HEK293 (cell line): ENCODE data around the gene SGPL1.

ENCODE experiments used
- ATF2 ChIP-seq: fragments of 450-650 bp; formaldehyde crosslinking; IDR thresholded peaks from 2 replicates; pipeline ENCODE4 v1.5.1; 2016; ENCODE audit warnings: missing biosample characterization, missing genetic modification characterization, low read depth
- BCL11B ChIP-seq: fragments of 450-650 bp; formaldehyde crosslinking; IDR thresholded peaks from 2 replicates; pipeline ENCODE4 v1.5.1; 2016; ENCODE audit warnings: low read depth, missing biosample characterization, missing genetic modification characterization
- CTCF ChIP-seq: fragments of 450-650 bp; formaldehyde crosslinking; IDR thresholded peaks from 2 replicates; pipeline ENCODE4 v1.5.1; 2016; ENCODE audit warnings: missing biosample characterization, missing genetic modification characterization
- RBAK ChIP-seq: fragments of 450-650 bp; formaldehyde crosslinking; IDR thresholded peaks from 2 replicates; pipeline ENCODE4 v1.5.1; 2016; ENCODE audit warnings: missing biosample characterization, missing genetic modification characterization
- YY1 ChIP-seq: fragments of 450-650 bp; formaldehyde crosslinking; IDR thresholded peaks from 2 replicates; pipeline ENCODE4 v1.5.1; 2018; ENCODE audit warnings: missing biosample characterization, missing genetic modification characterization
- ZBTB49 ChIP-seq: fragments of 450-650 bp; formaldehyde crosslinking; IDR thresholded peaks from 2 replicates; pipeline ENCODE4 v1.5.1; 2016; ENCODE audit warnings: missing biosample characterization, missing genetic modification characterization, low read depth
- ZBTB7A ChIP-seq: fragments of 450-650 bp; formaldehyde crosslinking; IDR thresholded peaks from 2 replicates; pipeline ENCODE4 v1.5.1; 2016; ENCODE audit warnings: low read depth, missing biosample characterization, missing genetic modification characterization
- ZBTB8A ChIP-seq: fragments of 450-650 bp; formaldehyde crosslinking; IDR thresholded peaks from 2 replicates; pipeline ENCODE4 v1.5.1; 2016; ENCODE audit warnings: missing biosample characterization, missing genetic modification characterization
- ZNF112 ChIP-seq: fragments of 450-650 bp; formaldehyde crosslinking; IDR thresholded peaks from 2 replicates; pipeline ENCODE4 v1.5.0; 2017; ENCODE audit warnings: missing biosample characterization, missing genetic modification characterization
- ZNF473 ChIP-seq: fragments of 450-650 bp; formaldehyde crosslinking; IDR thresholded peaks from 2 replicates; pipeline ENCODE4 v1.5.1; 2017; ENCODE audit warnings: missing biosample characterization, missing genetic modification characterization
- ZNF558 ChIP-seq: fragments of 450-650 bp; formaldehyde crosslinking; IDR thresholded peaks from 2 replicates; pipeline ENCODE4 v1.5.1; 2016; ENCODE audit warnings: missing biosample characterization, missing genetic modification characterization
- ZNF626 ChIP-seq: fragments of 450-650 bp; sonication (Bioruptor Pico); formaldehyde crosslinking; IDR thresholded peaks from 2 replicates; pipeline ENCODE4 v1.5.1; 2018; ENCODE audit warnings: missing biosample characterization, missing genetic modification characterization, inconsistent platforms
- ZNF704 ChIP-seq: fragments of 450-650 bp; formaldehyde crosslinking; IDR thresholded peaks from 2 replicates; pipeline ENCODE4 v1.5.1; 2016; ENCODE audit warnings: missing biosample characterization, missing genetic modification characterization
- ZNF707 ChIP-seq: fragments of 450-650 bp; formaldehyde crosslinking; IDR thresholded peaks from 2 replicates; pipeline ENCODE4 v1.5.1; 2016; ENCODE audit warnings: missing biosample characterization, missing genetic modification characterization

- TF ChIP-seq ZNF704 (tag by site-specific recombination) = no peak
- TF ChIP-seq RBAK (tag by site-specific recombination) = no peak
- no peak for TF ChIP-seq CTCF (tag by site-specific recombination)
- TF ChIP-seq ZBTB7A (tag by site-specific recombination) = no peak
- no peak for TF ChIP-seq ATF2 (tag by site-specific recombination)
- no peak for TF ChIP-seq YY1 (tag by site-specific recombination)
- no peak for TF ChIP-seq ZNF558 (tag by site-specific recombination)
- TF ChIP-seq ZBTB8A (tag by site-specific recombination) = no peak
- TF ChIP-seq ZNF707 = no peak
- no peak for TF ChIP-seq ZNF473 (tag by site-specific recombination)
- TF ChIP-seq ZNF626 (tag by site-specific recombination) = no peak
- TF ChIP-seq ZBTB49 (tag by site-specific recombination) = no peak
- no peak for TF ChIP-seq BCL11B (tag by site-specific recombination)
- TF ChIP-seq ZNF112 (tag by site-specific recombination) = no peak
Observed at GRCh38 chr10:70890917-70891431, 75.2 kb downstream of the SGPL1 start.
